A172 (cell line): ENCODE data around the gene MYCL. TPM values are rescaled to one million over a fixed set of nuclear protein-coding genes. Genes with fewer than 3 reads are reported as not detected.
"Not testable (repeated sequence)": the region's sequence is repeated elsewhere in the genome, so short reads cannot be mapped to it uniquely, and the experiment has no call there.

Experiments
- DNase-seq: peaks from one replicate; pipeline ENCODE4 v3.0.0-alpha.2; 2015; ENCODE audit warnings: low spot score
- total RNA-seq: library from RNA; depleted of rRNA; stranded (reverse); fragments of >200 nt; shearing (Covaris generic); gene quantifications from 2 replicates; pipeline ENCODE4 v1.2.3, GENCODE V29; 2014

MYCL gene
- total RNA-seq, 1 experiment from 2014 or later = 1.5 TPM

- DNase-seq = no peak
These were observed 10.8 kb downstream of the MYCL start for GRCh38 chr1:39890880-39891279.

GRCh38 chr1:39890273-39890672 lies 11.4 kb downstream of the MYCL start:
- no peak for DNase-seq

GRCh38 chr1:39886757-39887231 lies 14.9 kb downstream of the MYCL start:
- no peak for DNase-seq

- DNase-seq = no peak
These were observed 16.2 kb downstream of the MYCL start for GRCh38 chr1:39885516-39885915.

- DNase-seq = no peak
These were observed 19.6 kb downstream of the MYCL start for GRCh38 chr1:39882152-39882551.

- DNase-seq = no peak
These were observed 23.4 kb downstream of the MYCL start for GRCh38 chr1:39877980-39878956.

GRCh38 chr1:39877231-39877778 lies 24.4 kb downstream of the MYCL start:
- DNase-seq = no peak

- DNase-seq = no peak
These were observed 25.6 kb downstream of the MYCL start for GRCh38 chr1:39876144-39876543.

GRCh38 chr1:39872698-39873097 lies 29.0 kb downstream of the MYCL start:
- no peak for DNase-seq

- no peak for DNase-seq
These were observed 29.9 kb downstream of the MYCL start for GRCh38 chr1:39871796-39872195.

GRCh38 chr1:39871043-39871442 lies 30.7 kb downstream of the MYCL start:
- DNase-seq = not testable (repeated sequence)

GRCh38 chr1:39869538-39870112 lies 32.1 kb downstream of the MYCL start:
- DNase-seq = not testable (repeated sequence)

GRCh38 chr1:39866767-39867166 lies 35.0 kb downstream of the MYCL start:
- DNase-seq = peak; percentile 16

GRCh38 chr1:39865762-39866161 lies 36.0 kb downstream of the MYCL start:
- no peak for DNase-seq

- no peak for DNase-seq
These were observed 38.5 kb downstream of the MYCL start for GRCh38 chr1:39863177-39863576.

- no peak for DNase-seq
These were observed 40.7 kb downstream of the MYCL start for GRCh38 chr1:39861003-39861402.

GRCh38 chr1:39859859-39860812 lies 41.6 kb downstream of the MYCL start:
- DNase-seq = no peak

- DNase-seq = no peak
These were observed 43.4 kb downstream of the MYCL start for GRCh38 chr1:39858315-39858714.

GRCh38 chr1:39857126-39857878 lies 44.4 kb downstream of the MYCL start:
- no peak for DNase-seq

- no peak for DNase-seq
These were observed 47.0 kb downstream of the MYCL start for GRCh38 chr1:39854738-39855137.

- DNase-seq = no peak
These were observed 47.4 kb downstream of the MYCL start for GRCh38 chr1:39854314-39854713.
